Right hindlimb (tissue), 1 donor: ENCODE results near the gene KPNB1.
A peak's percentile ranks its signal among the peaks of the same experiment; 100 is the strongest.

ENCODE experiments used
- DNase-seq: peaks from one replicate; pipeline ENCODE4 v3.0.0-alpha.2; 2018

KPNB1 gene

GRCh38 chr17:47638903-47639302 is 10.8 kb upstream of the KPNB1 start:
- DNase-seq = no peak

- no peak for DNase-seq
These were observed 9.6 kb upstream of the KPNB1 start for GRCh38 chr17:47640076-47640475.

- DNase-seq = no peak
These were observed 8.5 kb upstream of the KPNB1 start for GRCh38 chr17:47641202-47641601.

- no peak for DNase-seq
These were observed 6.6 kb upstream of the KPNB1 start for GRCh38 chr17:47643116-47643515.

GRCh38 chr17:47644324-47644723 is 5.4 kb upstream of the KPNB1 start:
- DNase-seq = no peak

- DNase-seq = no peak
These were observed 329 bp downstream of the KPNB1 start for GRCh38 chr17:47649972-47650524.

GRCh38 chr17:47650525-47651522 is 1.1 kb downstream of the KPNB1 start:
- peak; percentile 97 for DNase-seq

- no peak for DNase-seq
These were observed 2.0 kb downstream of the KPNB1 start for GRCh38 chr17:47651704-47652103.

GRCh38 chr17:47652570-47652969 is 2.9 kb downstream of the KPNB1 start:
- DNase-seq = no peak

GRCh38 chr17:47653442-47653841 is 3.7 kb downstream of the KPNB1 start:
- DNase-seq = no peak

- no peak for DNase-seq
These were observed 5.3 kb downstream of the KPNB1 start for GRCh38 chr17:47654991-47655390.

- no peak for DNase-seq
These were observed 10.4 kb downstream of the KPNB1 start for GRCh38 chr17:47660064-47660492.

- peak; percentile 40 for DNase-seq
These were observed 14.3 kb downstream of the KPNB1 start for GRCh38 chr17:47663912-47664623.

- DNase-seq = no peak
These were observed 14.9 kb downstream of the KPNB1 start for GRCh38 chr17:47664624-47664941.

GRCh38 chr17:47665655-47666054 is 15.9 kb downstream of the KPNB1 start:
- DNase-seq = no peak

- DNase-seq = no peak
These were observed 19.4 kb downstream of the KPNB1 start for GRCh38 chr17:47669081-47669480.

GRCh38 chr17:47670064-47670463 is 20.3 kb downstream of the KPNB1 start:
- no peak for DNase-seq

- no peak for DNase-seq
These were observed 24.8 kb downstream of the KPNB1 start for GRCh38 chr17:47674499-47674898.

GRCh38 chr17:47675380-47676198 is 25.9 kb downstream of the KPNB1 start:
- no peak for DNase-seq

GRCh38 chr17:47676199-47676472 is 26.4 kb downstream of the KPNB1 start:
- no peak for DNase-seq

- no peak for DNase-seq
These were observed 26.9 kb downstream of the KPNB1 start for GRCh38 chr17:47676510-47677165.

- DNase-seq = no peak
These were observed 28.5 kb downstream of the KPNB1 start for GRCh38 chr17:47678196-47678595.

GRCh38 chr17:47682138-47682537 is 32.4 kb downstream of the KPNB1 start:
- DNase-seq = no peak
